Measurements from ENCODE around the gene OR52A1. TPM values are rescaled to one million over a fixed set of nuclear protein-coding genes. Genes with fewer than 3 reads are reported as not detected.

OR52A1 gene
- total and polyA plus RNA-seq, 2 donors (not counting 3 experiments of a cell fraction or from before 2014, with no cell fraction given): not detected

GRCh38 chr11:5196067-5196466 lies 41.5 kb upstream of the OR52A1 start:
- no peaks in the 10 kb centered on the region for H3K36me3 ChIP-seq (ENCODE audit: control insufficient read depth in 2 of 2, extremely low read depth in 1 of 2, insufficient read depth in 2 of 2, low read length in 2 of 2)
- intact Hi-C loops (cut with micrococcal nuclease): no loop called here
- H3K4me1 ChIP-seq (ENCODE audit: control insufficient read depth, extremely low read depth, insufficient read depth, low read length): no peaks in the 10 kb centered on the region
- H3K27ac ChIP-seq (ENCODE audit: insufficient read depth, low read depth, low read length): no peak overlapping the region
- no peak overlapping the region for H3K4me3 ChIP-seq (replicated peaks in 1 of 3; ENCODE audit: insufficient read depth in 1 of 3, low read depth in 1 of 3, low read length in 3 of 3)
- dilution Hi-C loops (cut with MboI; ENCODE audit: extremely low pct_ligation_motif_present, low sequenced_read_pairs): no loop called here
- H3K79me2 ChIP-seq (ENCODE audit: control insufficient read depth, insufficient read depth, low read length): no peaks in the 10 kb centered on the region
- DNase-seq (ENCODE audit: low read depth, low spot score): no peak
- no peaks in the 10 kb centered on the region for H3K9me3 ChIP-seq (replicated peaks; ENCODE audit: control insufficient read depth, insufficient read depth, low read length)
- H3K27me3 ChIP-seq (ENCODE audit: control insufficient read depth in 2 of 2, insufficient read depth in 2 of 2, low read length in 2 of 2): peaks cover 0 to 2% of the 10 kb centered on the region in 2 experiments
- CTCF ChIA-PET: no interaction called here
- no peaks in the 10 kb centered on the region for H3K9me1 ChIP-seq (replicated peaks; ENCODE audit: control insufficient read depth, extremely low read depth, insufficient read depth, low read length)
- POLR2A ChIA-PET: no interaction called here
- H4K20me1 ChIP-seq (replicated peaks; ENCODE audit: control insufficient read depth, extremely low read depth, insufficient read depth, low read length): no peaks in the 10 kb centered on the region
- H2AFZ ChIP-seq (ENCODE audit: low read depth, low read length): no peak overlapping the region
- no peak overlapping the region for H3K9ac ChIP-seq (replicated peaks; ENCODE audit: extremely low read depth, insufficient read depth, low read length)
- no peak overlapping the region for H3K4me2 ChIP-seq (ENCODE audit: insufficient read depth, low read length)
- no TSS peak for BruUV-seq (replicated peaks)
- FAIRE-seq: no peak
- TF ChIP-seq FOS (IDR thresholded peaks at IDR 0.05; ENCODE audit: borderline replicate concordance, insufficient read depth, low read length) (no peak), MYC (IDR thresholded peaks at IDR 0.05; ENCODE audit: low read depth, low read length) (no peak), GATA2 (IDR thresholded peaks at IDR 0.05; ENCODE audit: insufficient read depth, insufficient read length, low read depth, low read length) (no peak), EZH2 (IDR thresholded peaks at IDR 0.05; ENCODE audit: borderline replicate concordance, low read depth, low read length, severe bottlenecking) (no peak)

- no peaks in the 10 kb centered on the region for H3K4me1 ChIP-seq (ENCODE audit: control insufficient read depth, extremely low read depth, insufficient read depth, low read length)
- FAIRE-seq (no peak), DNase-seq (ENCODE audit: low read depth, low spot score) (no peak)
- no peaks in the 10 kb centered on the region for H4K20me1 ChIP-seq (replicated peaks; ENCODE audit: control insufficient read depth, extremely low read depth, insufficient read depth, low read length)
- intact Hi-C loops (cut with micrococcal nuclease): no loop called here
- no peak overlapping the region for H3K9ac ChIP-seq (replicated peaks; ENCODE audit: extremely low read depth, insufficient read depth, low read length)
- H3K4me3 ChIP-seq (replicated peaks in 1 of 3; ENCODE audit: insufficient read depth in 1 of 3, low read depth in 1 of 3, low read length in 3 of 3): no peak overlapping the region
- no peaks in the 10 kb centered on the region for H3K79me2 ChIP-seq (ENCODE audit: control insufficient read depth, insufficient read depth, low read length)
- dilution Hi-C loops (cut with MboI; ENCODE audit: extremely low pct_ligation_motif_present, low sequenced_read_pairs): no loop called here
- H3K4me2 ChIP-seq (ENCODE audit: insufficient read depth, low read length): no peak overlapping the region
- no peak for TF ChIP-seq GATA2 (IDR thresholded peaks at IDR 0.05; ENCODE audit: insufficient read depth, insufficient read length, low read depth, low read length)
- POLR2A ChIA-PET: no interaction called here
- H3K27me3 ChIP-seq (ENCODE audit: control insufficient read depth in 2 of 2, insufficient read depth in 2 of 2, low read length in 2 of 2): peaks cover 0 to 2% of the 10 kb centered on the region in 2 experiments
- no peaks in the 10 kb centered on the region for H3K36me3 ChIP-seq (ENCODE audit: control insufficient read depth in 2 of 2, extremely low read depth in 1 of 2, insufficient read depth in 2 of 2, low read length in 2 of 2)
- no peak overlapping the region for H2AFZ ChIP-seq (ENCODE audit: low read depth, low read length)
- H3K9me3 ChIP-seq (replicated peaks; ENCODE audit: control insufficient read depth, insufficient read depth, low read length): no peaks in the 10 kb centered on the region
- BruUV-seq (replicated peaks): no TSS peak
- no peak overlapping the region for H3K27ac ChIP-seq (ENCODE audit: insufficient read depth, low read depth, low read length)
- CTCF ChIA-PET: no interaction called here
- H3K9me1 ChIP-seq (replicated peaks; ENCODE audit: control insufficient read depth, extremely low read depth, insufficient read depth, low read length): no peaks in the 10 kb centered on the region
These were observed 38.2 kb upstream of the OR52A1 start for GRCh38 chr11:5192738-5193137.

All from endothelial cell of umbilical vein (primary cell).